ENCODE data around the gene ZFAND4. TPM values are rescaled to one million over a fixed set of nuclear protein-coding genes. Genes with fewer than 3 reads are reported as not detected.
"Not testable (repeated sequence)": the region's sequence is repeated elsewhere in the genome, so short reads cannot be mapped to it uniquely, and the experiment has no call there.

ZFAND4 gene
- total RNA-seq, 1 experiment from 2014 or later: 17.2 TPM

- H3K27me3 Mint-ChIP-seq (ENCODE audit: low read depth): not testable (repeated sequence)
- H3K4me1 Mint-ChIP-seq: peaks cover 9 to 18% of the 10 kb centered on the region in 2 experiments
These were observed 2.7 kb downstream of the ZFAND4 start for GRCh38 chr10:45669897-45670296.

More at GRCh38 chr10:45669897-45670296, 2.7 kb downstream of the ZFAND4 start:
- H3K4ac ChIP-seq (ENCODE audit: low read depth, low read length); H4K91ac ChIP-seq (ENCODE audit: insufficient read length, low read depth, low read length); DNase-seq; H2BK20ac ChIP-seq (ENCODE audit: low read depth, low read length, poor library complexity, severe bottlenecking); H4K8ac ChIP-seq (replicated peaks; ENCODE audit: insufficient read length, low read depth, low read length); H3T11ph ChIP-seq (ENCODE audit: low read length); H3K9me3 ChIP-seq (ENCODE audit: control insufficient read depth, low read depth, low read length); H3K27me3 ChIP-seq (ENCODE audit: insufficient read depth, low read length); H3K36me3 Mint-ChIP-seq (ENCODE audit: insufficient read depth in 1 of 3, low read depth in 3 of 3); H2BK15ac ChIP-seq (ENCODE audit: low read depth, low read length); H3K14ac ChIP-seq (ENCODE audit: insufficient read depth, low read length); H3K27ac ChIP-seq (ENCODE audit: insufficient read length, low read depth, low read length); H4K5ac ChIP-seq (ENCODE audit: insufficient read length, low read depth, low read length); H3K56ac ChIP-seq (ENCODE audit: insufficient read length, low read depth, low read length); H3K18ac ChIP-seq (ENCODE audit: insufficient read length, low read depth, low read length); H3K4me1 ChIP-seq (ENCODE audit: insufficient read depth, low read length); H2BK12ac ChIP-seq (ENCODE audit: insufficient read length, low read depth, low read length); H2AFZ ChIP-seq (ENCODE audit: low read length); H3K79me2 ChIP-seq (ENCODE audit: insufficient read depth, low read length); H4K20me1 ChIP-seq (ENCODE audit: control insufficient read depth, insufficient read depth, insufficient read length); H3K4me2 ChIP-seq (ENCODE audit: insufficient read depth, insufficient read length, low read length); H3K9ac ChIP-seq (ENCODE audit: extremely low read depth, insufficient read length, low read length); H3K9me3 Mint-ChIP-seq; H2BK5ac ChIP-seq (ENCODE audit: insufficient read length, low read length); H3K23ac ChIP-seq (ENCODE audit: insufficient read length, low read depth, low read length); H2AK5ac ChIP-seq (ENCODE audit: insufficient read length, low read length); H3K79me1 ChIP-seq (ENCODE audit: insufficient read depth, low read depth, low read length, poor library complexity, severe bottlenecking); H2BK120ac ChIP-seq (ENCODE audit: low read depth, low read length, poor library complexity, severe bottlenecking): not testable (repeated sequence)
- Mint-ChIP-seq H3K4me3 (peak overlapping the region in 1 of 2 experiments; percentile 18; a peak in 1 of 5 replicates), H3K27ac (0 out of 7 replicates have a peak overlapping the region, but pooled peaks of 1 of the 3 experiments have one; percentile 13)
- no CpG with 5 or more reads among the region's 3 CpGs for WGBS (ENCODE audit: extremely low coverage, insufficient read length, low lambda C conversion rate)
- H3K23me2 ChIP-seq (ENCODE audit: insufficient read length, low read depth, low read length, poor library complexity, severe bottlenecking): peaks cover 11% of the 10 kb centered on the region

All from H9 (cell line).